ENCODE measurements around the gene LEF1.
"Not testable (repeated sequence)": the region's sequence is repeated elsewhere in the genome, so short reads cannot be mapped to it uniquely, and the experiment has no call there.

LEF1 gene

GRCh38 chr4:108031427-108032083, 137.2 kb downstream of the LEF1 start:
- no peak for DNase-seq (ENCODE audit: low read depth)

GRCh38 chr4:108030332-108030731, 138.4 kb downstream of the LEF1 start:
- no peak for DNase-seq (ENCODE audit: low read depth)

GRCh38 chr4:108029731-108030130, 139.0 kb downstream of the LEF1 start:
- DNase-seq (ENCODE audit: low read depth) = no peak

GRCh38 chr4:108029016-108029720, 139.6 kb downstream of the LEF1 start:
- no peak for DNase-seq (ENCODE audit: low read depth)

GRCh38 chr4:108024878-108025165, 143.9 kb downstream of the LEF1 start:
- no peak for DNase-seq (ENCODE audit: low read depth)

- DNase-seq (ENCODE audit: low read depth) = no peak
Observed at GRCh38 chr4:108024085-108024877, 144.5 kb downstream of the LEF1 start.

- no peak for DNase-seq (ENCODE audit: low read depth)
Observed at GRCh38 chr4:108018884-108019187, 149.9 kb downstream of the LEF1 start.

- DNase-seq (ENCODE audit: low read depth) = peak; percentile 52
Observed at GRCh38 chr4:108018040-108018883, 150.5 kb downstream of the LEF1 start.

- DNase-seq (ENCODE audit: low read depth) = no peak
Observed at GRCh38 chr4:108013955-108014354, 154.8 kb downstream of the LEF1 start.

GRCh38 chr4:108013327-108013726, 155.4 kb downstream of the LEF1 start:
- no peak for DNase-seq (ENCODE audit: low read depth)

- not testable (repeated sequence) for DNase-seq (ENCODE audit: low read depth)
Observed at GRCh38 chr4:108012382-108012781, 156.3 kb downstream of the LEF1 start.

GRCh38 chr4:108010167-108010566, 158.6 kb downstream of the LEF1 start:
- peak; percentile 59 for DNase-seq (ENCODE audit: low read depth)

GRCh38 chr4:108008721-108009120, 160.0 kb downstream of the LEF1 start:
- DNase-seq (ENCODE audit: low read depth) = peak; percentile 81

GRCh38 chr4:108007984-108008383, 160.7 kb downstream of the LEF1 start:
- DNase-seq (ENCODE audit: low read depth) = no peak

- DNase-seq (ENCODE audit: low read depth) = no peak
Observed at GRCh38 chr4:108006361-108006760, 162.4 kb downstream of the LEF1 start.

- DNase-seq (ENCODE audit: low read depth) = no peak
Observed at GRCh38 chr4:108005807-108006206, 162.9 kb downstream of the LEF1 start.

- no peak for DNase-seq (ENCODE audit: low read depth)
Observed at GRCh38 chr4:108004646-108005045, 164.1 kb downstream of the LEF1 start.

GRCh38 chr4:108003982-108004515, 164.7 kb downstream of the LEF1 start:
- DNase-seq (ENCODE audit: low read depth) = no peak

- no peak for DNase-seq (ENCODE audit: low read depth)
Observed at GRCh38 chr4:108001540-108002135, 167.1 kb downstream of the LEF1 start.

GRCh38 chr4:107999932-108000539, 168.7 kb downstream of the LEF1 start:
- no peak for DNase-seq (ENCODE audit: low read depth)

- DNase-seq (ENCODE audit: low read depth) = no peak
Observed at GRCh38 chr4:107997794-107998193, 170.9 kb downstream of the LEF1 start.
